Cardiac fibroblast (primary cell): ENCODE results near the gene TCF12.

Experiments used
- DNase-seq, 2 donors: peaks; one replicate each; pipeline versions ENCODE4 v3.0.0 to v3.0.0-alpha.2; 2010; ENCODE audit warnings: low read depth in 2 of 2
- H3K4me3 ChIP-seq, 2 donors: replicated peaks in 1 of 2; 1 replicate in 1 of 2; 2 replicates in 1 of 2; pipeline ENCODE4 v1.5.1; 2011; ENCODE audit warnings: low read depth in 2 of 2, low read length in 2 of 2, mild to moderate bottlenecking in 2 of 2, moderate library complexity in 1 of 2
- TF ChIP-seq, protein P1 (sequence below): IDR thresholded peaks from one replicate; pipeline ENCODE4 v1.5.1; 2011; ENCODE audit warnings: low read depth, mild to moderate bottlenecking, low read length, inconsistent platforms

The TCF12 gene

DNA sequence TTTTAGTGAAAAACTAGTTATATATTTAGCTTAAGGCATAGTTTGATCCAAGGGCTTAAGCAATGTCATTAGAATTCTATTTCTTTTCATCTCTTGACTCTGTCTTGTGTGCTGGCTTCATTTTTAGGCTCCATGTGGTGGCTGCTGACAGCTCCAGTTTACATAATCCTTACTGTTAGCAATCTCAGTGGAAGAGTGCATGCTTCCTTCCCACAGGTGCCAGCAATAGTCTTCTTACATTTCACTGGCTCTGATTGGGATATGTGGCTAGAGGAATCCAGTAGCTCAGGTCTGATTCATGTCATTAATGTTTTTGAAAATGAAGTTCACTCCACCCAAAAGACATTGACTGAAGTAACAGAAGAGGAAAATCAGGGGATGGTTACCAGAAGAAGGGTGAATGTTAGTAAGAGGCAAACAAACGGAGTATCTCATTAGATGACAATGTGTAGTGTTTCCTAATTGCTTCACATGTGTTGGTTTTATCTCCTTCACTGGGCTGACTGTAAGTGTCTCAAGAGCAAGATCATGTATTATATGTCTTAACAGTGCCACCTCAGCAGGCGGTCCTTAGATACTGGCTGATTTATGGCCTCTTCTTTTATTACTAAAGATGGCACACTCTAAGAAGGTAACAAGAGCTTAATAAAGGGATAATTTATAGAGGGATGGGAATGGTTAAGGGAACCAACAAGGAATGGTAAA lies 25.6 kb upstream of the TCF12 start:
- TF ChIP-seq, protein P1, sequence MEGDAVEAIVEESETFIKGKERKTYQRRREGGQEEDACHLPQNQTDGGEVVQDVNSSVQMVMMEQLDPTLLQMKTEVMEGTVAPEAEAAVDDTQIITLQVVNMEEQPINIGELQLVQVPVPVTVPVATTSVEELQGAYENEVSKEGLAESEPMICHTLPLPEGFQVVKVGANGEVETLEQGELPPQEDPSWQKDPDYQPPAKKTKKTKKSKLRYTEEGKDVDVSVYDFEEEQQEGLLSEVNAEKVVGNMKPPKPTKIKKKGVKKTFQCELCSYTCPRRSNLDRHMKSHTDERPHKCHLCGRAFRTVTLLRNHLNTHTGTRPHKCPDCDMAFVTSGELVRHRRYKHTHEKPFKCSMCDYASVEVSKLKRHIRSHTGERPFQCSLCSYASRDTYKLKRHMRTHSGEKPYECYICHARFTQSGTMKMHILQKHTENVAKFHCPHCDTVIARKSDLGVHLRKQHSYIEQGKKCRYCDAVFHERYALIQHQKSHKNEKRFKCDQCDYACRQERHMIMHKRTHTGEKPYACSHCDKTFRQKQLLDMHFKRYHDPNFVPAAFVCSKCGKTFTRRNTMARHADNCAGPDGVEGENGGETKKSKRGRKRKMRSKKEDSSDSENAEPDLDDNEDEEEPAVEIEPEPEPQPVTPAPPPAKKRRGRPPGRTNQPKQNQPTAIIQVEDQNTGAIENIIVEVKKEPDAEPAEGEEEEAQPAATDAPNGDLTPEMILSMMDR, result no peak
- no peak for DNase-seq
- H3K4me3 ChIP-seq, result no peak overlapping the region

DNA sequence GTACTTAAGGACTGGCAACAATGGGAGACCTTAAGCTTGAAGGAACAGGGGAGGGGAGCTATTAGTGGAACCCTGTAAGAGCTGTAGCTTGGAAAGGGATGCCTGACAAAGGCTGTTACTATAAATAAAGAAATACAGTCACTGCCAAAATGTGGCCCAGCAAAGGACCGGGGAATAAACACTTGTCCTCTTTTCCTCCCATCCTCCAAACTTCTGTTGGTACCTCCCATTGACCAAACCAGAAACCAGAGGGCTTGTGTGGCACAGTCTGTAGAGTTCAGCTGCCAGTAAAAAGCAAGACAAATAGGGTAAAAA lies 25.1 kb upstream of the TCF12 start:
- TF ChIP-seq, protein P1, result no peak
- H3K4me3 ChIP-seq, result no peak overlapping the region
- DNase-seq, result no peak

GRCh38 chr15:56894601-56895000 lies 23.8 kb upstream of the TCF12 start:
- H3K4me3 ChIP-seq, result no peak overlapping the region
- TF ChIP-seq, protein P1, result no peak
- no peak for DNase-seq

- TF ChIP-seq, protein P1, result no peak
- DNase-seq, result no peak
- H3K4me3 ChIP-seq, result no peak overlapping the region
Observed at GRCh38 chr15:56901931-56902330, 16.5 kb upstream of the TCF12 start.

- H3K4me3 ChIP-seq, result no peak overlapping the region
- TF ChIP-seq, protein P1, result no peak
- DNase-seq, result no peak
Observed at GRCh38 chr15:56906766-56907165, 11.7 kb upstream of the TCF12 start.

DNA sequence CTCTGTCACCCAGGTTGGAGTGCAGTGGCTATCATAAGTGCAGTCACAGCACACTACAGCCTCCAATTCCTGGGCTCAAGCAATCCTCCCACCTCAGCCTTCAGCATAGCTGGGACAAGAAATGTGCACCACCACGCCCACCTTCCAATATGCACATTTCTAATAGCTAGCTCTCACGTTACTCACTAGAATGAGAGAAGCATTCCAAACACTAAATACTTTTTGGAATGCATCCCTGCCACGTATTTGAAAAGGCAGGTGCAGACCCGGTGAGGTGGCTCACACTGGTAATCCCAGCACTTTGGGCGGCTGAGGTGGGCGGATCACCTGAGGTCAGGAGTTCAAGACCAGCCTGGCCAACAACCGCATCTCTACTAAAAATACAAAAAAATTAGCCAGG lies 7.6 kb upstream of the TCF12 start:
- DNase-seq, result no peak
- no peak overlapping the region for H3K4me3 ChIP-seq
- TF ChIP-seq, protein P1, result no peak

- no peak overlapping the region for H3K4me3 ChIP-seq
- TF ChIP-seq, protein P1, result no peak
- DNase-seq, result peak; percentile 47 to 51
Observed at GRCh38 chr15:56913241-56913640, 5.2 kb upstream of the TCF12 start.
